GM19468 (cell line): ENCODE results near the gene XIRP1.

Experiments
- ATAC-seq: cut with Tn5 transposase; IDR thresholded peaks from one replicate; pipeline ENCODE4 v1.9.1; 2021; ENCODE audit warnings: mild to moderate bottlenecking, moderate library complexity, moderate number of reproducible peaks; ENCODE audit not compliant: unreplicated experiment; ENCODE audit errors: extremely low read depth

The XIRP1 gene

DNA sequence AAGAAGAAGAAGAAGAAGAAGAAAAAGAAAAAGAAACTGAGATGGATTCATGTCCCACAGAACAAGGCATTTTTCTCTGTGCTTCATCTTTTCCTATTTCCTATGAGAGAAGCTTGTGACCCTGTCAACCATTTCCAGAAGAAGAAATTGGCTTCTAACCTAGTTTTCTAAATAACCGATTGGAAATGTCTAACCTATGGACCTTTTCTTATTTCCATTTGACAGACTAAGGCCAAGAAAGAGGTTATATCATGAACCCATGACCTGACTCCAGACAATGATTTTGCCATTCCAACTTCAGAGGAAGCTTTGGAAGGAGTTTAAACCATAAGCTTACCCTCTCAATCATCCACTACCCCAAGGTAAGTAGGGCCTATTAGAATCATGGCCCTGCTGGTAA is 22.7 kb downstream of the XIRP1 start:
- no peak for ATAC-seq

DNA sequence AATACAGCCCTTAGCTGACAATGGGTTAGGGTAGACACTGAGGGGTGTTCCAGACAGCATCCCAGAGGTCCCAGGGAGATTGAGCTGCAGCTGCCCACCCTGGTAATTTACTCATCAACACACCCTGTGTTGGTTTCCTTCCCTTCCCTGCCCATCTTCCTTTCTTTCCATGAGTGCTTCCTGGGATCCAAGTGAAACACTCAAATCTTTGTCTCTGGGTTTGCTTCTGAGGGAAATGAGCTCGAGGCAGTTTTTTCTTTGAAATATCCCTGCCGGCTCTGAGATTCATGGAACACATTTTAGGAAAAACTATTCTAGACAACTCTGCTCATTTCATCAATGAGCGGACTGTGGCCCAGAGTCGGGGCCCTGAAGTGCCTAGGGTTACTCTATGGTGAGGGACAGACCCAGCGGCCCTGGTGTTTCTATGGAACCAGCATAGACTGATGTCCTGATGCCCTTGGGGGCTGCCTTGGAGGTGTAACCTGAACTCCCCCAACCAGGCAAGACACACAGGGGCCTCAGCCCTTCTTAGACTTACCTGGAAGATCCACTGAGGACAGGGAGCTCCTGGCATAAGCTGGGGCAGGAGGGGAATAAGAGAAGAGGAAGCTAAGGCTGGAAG is 24.1 kb downstream of the XIRP1 start:
- ATAC-seq: no peak

DNA sequence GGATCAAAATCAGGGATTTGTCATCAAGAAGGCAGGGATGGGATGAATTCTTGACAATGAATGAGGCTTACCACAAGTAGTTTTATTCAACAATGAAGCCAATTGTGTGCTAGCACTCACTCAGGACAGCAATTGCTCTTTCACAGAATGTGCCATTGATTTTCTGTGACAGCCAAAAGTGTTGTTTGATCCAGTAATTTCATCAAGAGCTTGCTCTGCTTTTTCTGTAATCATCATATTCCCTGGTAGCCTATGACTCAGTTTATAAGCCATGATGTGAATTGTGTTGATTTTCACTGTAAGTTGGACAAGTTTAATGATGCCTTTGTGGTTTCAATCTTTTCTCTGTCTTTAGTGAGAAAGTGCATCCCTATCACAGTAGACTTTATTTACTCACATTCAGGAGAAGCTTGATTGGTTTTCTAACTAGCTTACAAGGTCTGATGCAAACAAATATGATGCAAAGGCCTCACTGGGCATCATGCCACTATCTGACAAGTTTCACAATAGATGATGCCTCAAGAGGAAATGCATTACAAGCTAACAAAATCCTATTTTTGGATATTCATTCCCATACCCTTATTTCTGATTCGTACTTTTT is 25.4 kb downstream of the XIRP1 start:
- ATAC-seq: no peak

DNA sequence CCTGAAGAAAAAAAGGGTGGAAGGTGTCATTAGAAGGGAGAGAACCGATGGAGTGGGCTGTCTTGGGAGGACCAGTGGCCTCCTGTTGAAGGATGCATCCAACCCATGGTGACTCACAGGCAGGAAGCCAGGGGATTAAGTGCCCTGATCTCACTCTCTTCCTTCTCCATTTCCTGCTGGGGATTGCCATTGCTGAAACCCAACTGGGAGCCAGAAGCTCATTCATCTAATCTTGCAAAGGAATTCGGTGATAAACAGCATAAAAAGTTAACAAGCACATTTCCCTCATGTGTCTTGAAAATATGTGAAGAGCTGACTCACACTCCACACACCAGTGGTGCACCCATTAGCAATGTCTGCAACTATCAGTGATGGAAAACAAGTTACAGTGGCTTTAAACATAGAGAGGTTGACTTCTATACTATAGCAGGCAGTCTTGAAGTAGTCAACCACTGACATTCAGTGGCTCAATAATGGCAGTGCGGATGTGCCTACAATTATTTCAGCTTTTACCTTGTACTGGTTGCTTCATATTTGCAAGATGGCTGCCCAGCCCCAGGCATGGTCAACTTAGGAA is 26.2 kb downstream of the XIRP1 start:
- ATAC-seq: no peak

DNA sequence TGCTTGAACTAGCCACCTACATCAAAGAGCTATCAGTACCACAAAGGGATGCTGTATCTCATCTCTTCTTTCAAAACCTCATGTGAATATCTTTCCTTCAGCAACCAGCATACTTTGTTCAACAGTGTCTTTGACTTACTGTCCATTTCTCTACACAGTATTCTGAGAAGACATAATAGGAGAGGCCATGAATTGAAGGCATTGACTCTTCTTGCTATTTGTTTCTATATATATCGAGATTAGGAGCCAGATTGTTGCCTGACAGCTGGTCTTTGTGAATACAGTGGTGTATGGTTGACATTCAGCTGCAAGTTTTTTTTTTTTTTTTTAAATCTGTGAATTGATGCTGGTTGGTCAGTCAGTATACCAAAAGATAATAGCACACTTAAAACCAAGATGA is 26.9 kb downstream of the XIRP1 start:
- ATAC-seq: no peak

DNA sequence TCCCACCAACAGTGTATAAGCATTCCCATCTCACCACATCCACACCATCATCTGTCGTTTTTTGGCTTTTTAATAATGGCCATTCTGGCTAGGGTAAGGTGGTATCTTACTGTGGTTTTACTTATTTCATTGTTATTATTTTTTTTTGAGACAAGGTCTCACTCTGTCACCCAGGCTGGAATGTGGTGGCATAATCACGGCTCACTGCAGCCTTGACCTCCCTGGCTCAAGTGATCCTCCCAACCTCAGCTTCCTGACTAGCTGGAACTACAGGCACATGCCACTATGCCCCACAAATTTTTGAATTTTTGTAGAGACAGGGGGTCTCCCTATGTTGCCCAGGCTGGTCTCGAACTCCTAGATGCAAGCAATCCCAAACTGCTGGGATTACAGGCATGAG is 28.0 kb downstream of the XIRP1 start:
- no peak for ATAC-seq

DNA sequence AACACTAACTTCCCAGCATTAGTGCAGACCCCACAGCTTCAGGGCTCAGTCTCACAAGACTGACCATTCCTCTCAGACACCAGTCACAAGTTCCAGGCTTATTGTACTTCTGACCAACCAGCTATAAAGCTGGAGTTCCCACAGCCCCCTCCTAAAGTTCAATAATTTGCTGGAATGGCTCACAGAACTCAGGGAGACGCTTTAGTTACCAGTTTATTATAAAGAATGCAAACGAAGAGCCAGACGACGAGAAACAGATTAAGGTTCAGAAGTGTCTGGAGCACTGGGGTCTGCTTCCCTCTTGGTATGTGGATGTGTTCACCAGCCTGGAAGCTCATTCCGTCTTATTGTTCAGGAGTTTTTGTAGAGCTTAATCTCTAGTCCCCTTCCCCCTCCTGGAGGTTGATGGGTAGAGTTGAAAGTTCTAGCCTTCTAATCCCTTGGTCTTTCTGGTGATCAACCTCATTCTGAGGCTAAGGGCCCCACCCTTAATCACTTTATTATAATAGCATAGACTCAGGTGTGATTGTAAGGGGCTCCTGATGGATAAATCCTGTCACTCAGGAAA is 34.2 kb downstream of the XIRP1 start:
- no peak for ATAC-seq

DNA sequence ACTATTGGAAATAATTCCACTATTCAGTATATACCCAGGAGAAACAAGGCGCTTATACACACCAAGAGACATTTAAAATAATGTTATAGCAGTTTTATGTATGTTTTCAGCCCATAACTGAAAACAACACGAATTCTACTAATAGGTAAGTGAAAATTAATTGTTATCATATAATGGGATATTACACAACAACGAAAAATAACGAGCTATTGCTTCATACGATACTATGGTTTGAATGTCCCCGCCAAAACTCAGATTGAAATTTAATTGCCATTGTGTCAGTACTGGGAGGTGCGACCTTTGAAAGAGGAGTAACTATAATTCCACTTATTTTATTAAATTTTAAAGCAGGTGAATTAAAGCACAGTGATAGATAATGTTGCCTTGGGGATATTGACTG is 35.0 kb downstream of the XIRP1 start:
- ATAC-seq: no peak

DNA sequence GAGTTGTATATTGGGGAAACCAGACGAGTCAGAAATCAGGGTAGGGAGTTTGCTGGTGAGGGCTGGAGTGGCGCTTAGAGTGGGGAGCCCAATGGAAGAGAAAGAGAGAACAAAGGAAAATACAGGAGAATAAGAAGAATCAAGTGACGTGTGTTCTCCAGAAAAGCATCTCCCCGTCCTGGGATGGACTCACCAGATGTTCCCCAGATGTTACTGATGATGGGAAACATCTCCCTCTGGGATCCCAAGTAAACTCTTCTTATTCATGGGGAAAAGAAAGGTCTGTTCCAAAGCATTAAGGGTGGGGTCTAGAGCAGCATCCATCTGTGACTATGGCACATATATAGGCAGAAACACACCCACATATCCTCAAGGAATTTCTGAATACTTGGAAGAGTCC is 36.0 kb downstream of the XIRP1 start:
- ATAC-seq: no peak

DNA sequence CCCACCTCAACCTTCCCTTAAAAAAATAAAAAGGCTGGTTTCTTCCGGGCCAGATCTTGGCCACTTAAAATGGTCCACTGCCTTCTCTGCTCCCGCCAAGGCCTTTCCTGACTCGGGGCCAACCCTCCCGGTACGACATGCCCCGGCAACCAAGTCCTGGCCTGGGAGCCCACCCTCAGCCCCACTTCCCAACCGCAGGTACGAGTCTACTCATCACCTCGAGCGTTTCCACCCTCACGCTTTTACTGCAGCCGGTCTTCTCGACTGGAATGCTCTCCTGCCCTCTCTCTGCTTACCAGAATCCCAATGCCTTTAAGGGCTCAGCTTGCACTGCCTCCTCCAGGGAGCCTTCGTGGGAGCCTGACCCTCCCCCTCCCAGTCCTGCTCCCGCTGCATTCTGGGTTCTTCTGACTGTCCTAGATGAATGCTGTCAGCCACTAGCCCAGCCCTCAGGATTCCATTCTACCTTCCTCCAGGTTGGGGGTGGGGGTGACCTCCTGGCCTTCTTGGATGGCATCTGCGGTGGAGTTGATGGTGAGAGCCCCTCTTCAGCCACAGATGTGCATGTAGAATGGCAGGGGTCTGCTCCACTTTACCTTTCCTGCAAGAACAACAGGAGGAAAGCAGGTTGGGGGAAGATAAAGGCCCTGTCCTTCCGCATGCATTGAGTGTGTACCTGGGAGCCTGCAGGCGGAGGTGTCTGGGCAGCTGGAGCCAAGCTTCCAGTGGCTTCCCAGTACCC is 37.9 kb downstream of the XIRP1 start:
- no peak for ATAC-seq

DNA sequence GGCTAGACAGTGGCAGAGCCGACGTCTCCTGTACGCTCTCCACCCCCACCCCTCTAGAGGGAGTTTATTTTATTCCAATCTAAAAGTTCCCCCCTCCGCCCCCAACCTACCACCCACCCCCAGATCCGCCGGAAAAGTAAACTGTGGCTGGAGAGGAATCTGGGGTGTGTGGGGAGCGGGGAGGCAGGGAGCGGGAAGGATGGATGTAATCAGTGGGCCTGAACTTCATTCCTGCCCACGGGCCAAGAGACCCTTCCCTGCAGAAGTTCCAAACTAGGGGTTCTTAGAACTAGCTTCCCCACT is 38.5 kb downstream of the XIRP1 start:
- ATAC-seq: no peak

DNA sequence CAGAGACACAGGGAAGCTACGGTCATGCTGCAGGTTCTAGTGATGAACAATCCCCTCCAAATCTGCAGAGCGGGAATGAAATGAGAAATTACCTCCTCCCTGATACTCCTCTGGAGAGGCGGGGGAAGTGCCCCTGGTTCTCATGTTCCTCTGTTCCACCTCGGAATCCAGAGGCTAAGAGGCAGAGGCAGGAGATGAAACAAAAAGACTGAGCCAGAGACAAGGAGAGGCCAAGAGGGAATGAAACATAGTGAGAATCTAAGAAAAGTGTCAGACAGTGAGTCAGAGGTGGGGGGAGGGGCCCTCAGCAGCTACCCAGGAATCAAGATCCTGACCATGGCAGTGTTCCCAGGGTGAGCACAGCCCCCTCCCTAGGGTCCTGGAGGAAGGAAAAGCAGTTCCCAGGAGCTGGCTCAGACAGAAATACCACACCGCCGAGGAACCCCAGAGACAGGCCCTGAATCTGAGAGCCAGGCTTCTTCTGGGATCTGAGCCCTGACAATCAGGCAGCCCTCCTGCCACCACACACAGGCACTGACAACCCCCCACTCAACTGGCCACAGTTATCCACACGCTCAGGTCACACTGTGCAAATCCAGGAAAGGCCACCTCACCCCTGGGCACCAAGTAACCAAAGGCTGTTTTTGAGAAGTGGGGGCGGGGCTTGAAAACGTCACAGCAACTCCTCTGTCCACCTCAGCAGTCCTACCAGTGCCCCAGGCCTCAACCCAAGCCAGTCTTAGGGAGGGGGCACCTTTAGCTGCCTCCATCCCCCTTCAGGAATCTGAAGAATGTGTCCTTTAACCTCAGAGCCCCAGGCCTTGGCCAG is 41.4 kb downstream of the XIRP1 start:
- ATAC-seq: no peak

DNA sequence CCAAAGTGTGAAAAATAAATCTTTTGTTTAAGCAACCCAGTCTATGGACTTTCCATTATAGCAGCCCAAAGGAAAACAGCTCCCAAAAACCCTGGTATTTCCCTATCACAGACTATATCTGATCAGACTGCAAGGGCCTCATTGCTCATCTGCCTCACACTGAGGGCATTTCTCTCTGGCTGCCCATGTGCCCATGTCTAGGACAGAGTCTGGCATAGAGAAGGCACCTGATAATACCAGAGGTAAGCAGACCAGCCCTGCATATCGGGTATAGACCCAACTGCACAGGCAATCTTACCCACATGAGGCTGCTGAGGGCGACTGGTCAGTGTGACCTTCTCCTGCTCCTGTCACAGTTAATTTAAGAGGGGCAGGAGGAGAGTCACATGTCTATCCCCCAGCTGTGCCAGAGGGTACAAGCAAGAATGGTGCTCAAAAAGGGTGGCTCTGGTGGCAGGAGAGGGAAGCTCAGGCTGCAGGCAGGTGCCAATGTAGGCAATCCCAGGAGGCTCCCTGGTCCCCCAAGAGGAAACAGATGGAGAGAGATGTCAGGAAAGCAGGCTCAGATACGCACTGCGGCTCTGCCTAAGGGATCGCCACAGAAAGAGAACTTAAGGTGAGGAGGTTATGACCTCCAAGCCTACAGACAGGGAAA is 42.1 kb downstream of the XIRP1 start:
- no peak for ATAC-seq

DNA sequence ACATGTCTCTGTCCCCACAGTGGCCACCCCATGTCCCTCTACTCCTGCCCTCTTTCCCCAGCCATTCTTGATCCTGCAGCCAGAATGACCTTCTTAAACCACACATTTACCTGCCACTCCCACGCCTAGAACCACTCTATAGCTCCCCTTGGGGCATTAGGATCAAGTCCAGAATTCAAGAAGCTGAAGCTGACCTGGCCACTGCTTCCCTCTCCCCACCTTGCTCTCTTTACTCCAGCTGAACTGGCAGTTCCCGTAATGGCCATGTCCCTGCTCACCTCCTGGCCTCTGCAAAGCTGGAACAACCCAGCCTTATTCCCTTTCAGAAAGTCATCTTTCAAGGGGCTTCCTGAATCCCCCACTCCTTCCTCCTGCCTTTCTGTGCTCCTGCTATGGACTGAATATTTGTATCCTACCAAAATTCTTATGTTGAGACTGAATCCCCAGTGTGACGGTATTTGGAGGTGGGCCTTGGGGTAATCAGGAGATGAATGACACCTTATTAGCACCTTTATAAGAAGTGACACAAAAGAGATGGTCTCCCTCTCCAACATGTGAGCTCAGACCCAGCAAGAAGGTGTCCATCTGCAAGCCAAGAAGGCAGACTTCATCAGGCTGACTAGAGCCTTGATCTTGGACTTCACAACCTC is 42.8 kb downstream of the XIRP1 start:
- no peak for ATAC-seq

DNA sequence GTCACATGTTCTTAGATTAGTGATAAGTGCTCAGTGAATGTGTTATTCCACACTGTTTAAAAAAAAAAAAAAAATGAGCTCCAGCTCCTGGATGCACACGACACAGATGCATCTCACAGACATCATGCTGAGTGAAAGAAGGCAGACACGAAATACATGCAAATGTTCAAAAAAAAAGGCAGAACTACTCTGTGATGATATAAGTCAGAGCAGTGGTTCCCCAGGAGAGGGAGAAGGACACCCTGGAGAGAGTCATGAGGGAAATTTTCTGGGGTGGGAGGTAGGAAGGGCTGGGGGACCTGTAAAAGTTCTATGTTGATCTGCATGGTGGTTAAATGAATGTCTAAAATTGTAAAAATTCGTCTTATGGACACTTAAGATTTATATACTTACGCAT is 43.3 kb downstream of the XIRP1 start:
- ATAC-seq: no peak

DNA sequence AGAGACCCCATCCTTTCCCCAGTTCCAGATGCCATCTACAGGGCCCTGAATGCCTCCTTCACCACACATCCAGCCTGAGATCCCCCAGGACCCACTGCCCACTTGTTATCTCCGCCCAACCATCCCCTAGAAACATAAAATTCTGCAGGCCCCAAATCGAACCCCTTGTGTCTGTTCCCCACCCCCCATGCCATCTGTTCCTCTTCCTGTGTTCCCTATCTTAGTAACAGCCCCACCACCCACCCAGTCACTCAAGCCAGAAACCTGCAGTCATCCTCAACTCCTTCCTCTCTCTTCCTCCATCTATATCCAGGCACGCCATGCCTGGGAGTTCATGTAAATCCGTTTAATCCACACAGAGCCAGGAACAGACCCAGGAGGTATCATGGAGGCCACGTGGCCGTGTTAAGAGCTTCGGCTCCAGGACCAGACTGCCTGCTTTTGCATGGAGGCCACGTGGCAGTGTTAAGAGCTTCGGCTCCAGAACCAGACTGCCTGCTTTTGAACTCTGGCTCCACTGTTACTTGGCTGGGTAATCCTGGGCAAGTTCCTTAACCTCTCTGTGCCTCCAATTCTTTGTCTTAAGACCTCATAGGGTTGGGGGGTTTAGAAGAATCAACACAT is 43.8 kb downstream of the XIRP1 start:
- ATAC-seq: no peak

DNA sequence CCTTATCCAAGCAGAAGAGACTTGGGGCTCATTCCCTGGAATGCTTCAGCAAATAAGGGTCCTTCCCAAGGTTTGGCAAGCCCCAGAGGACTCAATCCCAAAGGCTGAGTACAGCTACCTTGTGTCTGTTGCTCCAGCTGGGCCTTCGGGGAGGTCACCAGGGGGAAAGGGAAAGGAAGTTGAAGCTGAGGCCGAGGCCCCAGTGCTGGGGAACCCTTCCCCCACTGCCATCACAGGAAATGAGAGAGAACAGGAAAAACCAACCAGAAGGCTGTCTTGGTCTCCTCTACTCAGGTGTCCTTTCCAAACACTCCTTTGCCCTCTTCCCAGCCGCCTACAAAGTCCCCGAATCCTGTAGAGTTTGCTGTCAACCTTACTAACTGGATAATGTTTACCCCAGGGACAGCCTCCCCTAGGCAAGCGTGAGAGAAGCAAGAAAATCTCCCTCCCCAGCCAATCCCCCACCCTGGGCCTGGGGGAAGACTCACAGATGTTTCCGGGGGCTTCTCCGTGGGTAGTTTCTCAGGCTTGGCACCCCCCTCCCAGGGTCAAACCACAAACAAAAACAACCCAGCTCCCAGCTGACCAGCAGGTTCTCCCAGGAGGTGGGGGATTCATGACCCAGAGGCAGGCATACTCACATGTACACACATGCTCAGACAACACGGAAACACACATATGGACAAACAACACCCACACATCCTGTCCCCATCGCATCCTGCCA is 44.5 kb downstream of the XIRP1 start:
- peak; percentile 4 for ATAC-seq
